Measurements from ENCODE around the gene GLS. TPM values are rescaled to one million over a fixed set of nuclear protein-coding genes. Genes with fewer than 3 reads are reported as not detected.

GLS gene
- total and polyA plus RNA-seq, 9 of the 15 experiments (the other 6 are each of a cell fraction or from before 2014, with no cell fraction given), result 13.7 to 77.5 (median 48.2) TPM

DNA sequence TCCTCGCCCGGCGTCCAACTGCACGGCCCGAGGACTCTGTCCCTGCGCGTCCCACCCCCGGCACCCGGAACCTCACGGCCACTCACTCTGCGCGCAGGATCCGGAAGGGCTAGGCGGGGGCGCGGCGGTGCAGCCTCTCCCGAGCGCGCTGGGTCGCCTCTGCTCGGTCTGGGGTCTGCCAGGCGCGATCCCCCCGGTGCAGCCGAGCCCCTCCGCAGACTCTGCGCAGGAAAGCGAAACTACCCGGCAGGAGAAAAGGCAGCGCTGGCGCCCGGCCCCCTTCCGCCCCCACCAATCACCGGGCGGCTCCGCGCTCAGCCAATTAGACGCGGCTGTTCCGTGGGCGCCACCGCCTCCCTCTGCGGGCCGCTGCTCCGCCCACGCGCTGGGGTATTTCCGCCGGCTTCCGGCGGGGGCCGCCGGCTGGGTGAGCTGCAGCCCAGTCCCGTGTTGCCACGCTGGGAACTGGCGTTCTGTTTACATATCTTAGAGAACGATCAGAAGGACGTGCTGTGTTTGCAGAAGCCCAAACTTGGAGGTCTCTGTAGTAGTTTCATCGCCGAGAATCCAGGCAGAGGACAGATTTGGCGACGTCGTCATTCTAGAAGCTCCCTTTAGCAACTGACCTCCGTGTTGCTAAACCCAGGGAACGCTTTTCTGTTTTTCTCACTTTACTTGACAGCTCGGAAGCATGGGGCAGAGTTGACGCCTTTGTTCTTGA lies 133.5 kb downstream of the GLS start, which contains the start of gene STAT1 (continued):
- no peak for TF ChIP-seq HINFP (tag; conservative IDR thresholded peaks at IDR 0.05; ENCODE audit: low read depth)
- TF ChIP-seq PHB2 (IDR thresholded peaks at IDR 0.05; ENCODE audit: low read depth), result no peak
- TF ChIP-seq ZBTB43 (CRISPR knock-in tag; IDR thresholded peaks at IDR 0.05), result no peak
- TF ChIP-seq EP300 (IDR thresholded peaks at IDR 0.05; ENCODE audit: low read length), result peak; percentile 91
- TF ChIP-seq ZNF143 (CRISPR knock-in tag; IDR thresholded peaks at IDR 0.05), result no peak
- TF ChIP-seq MCM3 (IDR thresholded peaks at IDR 0.05), result no peak
- TF ChIP-seq BRD9 (IDR thresholded peaks at IDR 0.05; ENCODE audit: low read depth, partially characterized antibody), result no peak
- TF ChIP-seq POLR2B (IDR thresholded peaks at IDR 0.05; ENCODE audit: low read depth, partially characterized antibody), result peak; percentile 64
- no peak for TF ChIP-seq ZNF354B (CRISPR knock-in tag; IDR thresholded peaks at IDR 0.05)
- no peak for TF ChIP-seq CHD4 (IDR thresholded peaks at IDR 0.05; ENCODE audit: insufficient read depth, insufficient replicate concordance, low read depth, low read length, poor library complexity, severe bottlenecking)
- TF ChIP-seq CBX3 (IDR thresholded peaks at IDR 0.05; ENCODE audit: borderline replicate concordance in 1 of 2, low read length in 2 of 2), result peak in 1 of 2 experiments; percentile 15; a peak in 1 of 3 replicates
- TF ChIP-seq SLC30A9 (CRISPR knock-in tag; IDR thresholded peaks at IDR 0.05), result no peak
- TF ChIP-seq RB1 (IDR thresholded peaks at IDR 0.05; ENCODE audit: low read depth), result no peak
- no peak for TF ChIP-seq HLTF (IDR thresholded peaks at IDR 0.05)
- 0 out of 2 replicates have a peak, but pooled peaks have one; percentile 34 for TF ChIP-seq CREB1 (IDR thresholded peaks at IDR 0.05)
- TF ChIP-seq CREB1 (CRISPR knock-in tag; IDR thresholded peaks at IDR 0.05), result no peak
- TF ChIP-seq CBFB (CRISPR knock-in tag; IDR thresholded peaks at IDR 0.05), result no peak
- TF ChIP-seq MNT (conservative IDR thresholded peaks at IDR 0.05), result peak; percentile 92 to 97
- peak; percentile 44; the same call in 1 of the 2 replicates for TF ChIP-seq MTA3 (IDR thresholded peaks at IDR 0.05; ENCODE audit: borderline replicate concordance)
- TF ChIP-seq ELF4 (CRISPR knock-in tag; IDR thresholded peaks at IDR 0.05), result no peak
- peak; percentile 45 for TF ChIP-seq TEAD4 (IDR thresholded peaks at IDR 0.05; ENCODE audit: low read length)
- TF ChIP-seq TEAD4 (CRISPR knock-in tag; IDR thresholded peaks at IDR 0.05; ENCODE audit: borderline replicate concordance), result no peak
- TF ChIP-seq FOXP1 (CRISPR knock-in tag; IDR thresholded peaks at IDR 0.05), result 0 out of 2 replicates have a peak, but pooled peaks have one; percentile 10
- TF ChIP-seq, protein P1, sequence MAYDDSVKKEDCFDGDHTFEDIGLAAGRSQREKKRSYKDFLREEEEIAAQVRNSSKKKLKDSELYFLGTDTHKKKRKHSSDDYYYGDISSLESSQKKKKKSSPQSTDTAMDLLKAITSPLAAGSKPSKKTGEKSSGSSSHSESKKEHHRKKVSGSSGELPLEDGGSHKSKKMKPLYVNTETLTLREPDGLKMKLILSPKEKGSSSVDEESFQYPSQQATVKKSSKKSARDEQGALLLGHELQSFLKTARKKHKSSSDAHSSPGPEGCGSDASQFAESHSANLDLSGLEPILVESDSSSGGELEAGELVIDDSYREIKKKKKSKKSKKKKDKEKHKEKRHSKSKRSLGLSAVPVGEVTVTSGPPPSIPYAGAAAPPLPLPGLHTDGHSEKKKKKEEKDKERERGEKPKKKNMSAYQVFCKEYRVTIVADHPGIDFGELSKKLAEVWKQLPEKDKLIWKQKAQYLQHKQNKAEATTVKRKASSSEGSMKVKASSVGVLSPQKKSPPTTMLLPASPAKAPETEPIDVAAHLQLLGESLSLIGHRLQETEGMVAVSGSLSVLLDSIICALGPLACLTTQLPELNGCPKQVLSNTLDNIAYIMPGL (CRISPR knock-in tag; IDR thresholded peaks at IDR 0.05), result no peak

Data from K562 (cell line).